GM12878 (cell line): ENCODE results near the gene PLPP7. TPM values are rescaled to one million over a fixed set of nuclear protein-coding genes. Genes with fewer than 3 reads are reported as not detected.

ENCODE experiments used
- ATF7 ChIP-seq: fragments of 450-650 bp; IDR thresholded peaks from 2 replicates; pipeline ENCODE4 v1.6.1; 2016; ENCODE audit warnings: low read depth, mild to moderate bottlenecking
- BMI1 ChIP-seq: fragments of 450-650 bp; IDR thresholded peaks from 2 replicates; pipeline ENCODE4 v1.6.1; 2016; ENCODE audit warnings: mild to moderate bottlenecking, moderate library complexity, borderline replicate concordance
- FOXK2 ChIP-seq: fragments of 450-650 bp; IDR thresholded peaks from 2 replicates; pipeline ENCODE4 v1.6.1; 2017; ENCODE audit warnings: mild to moderate bottlenecking, moderate library complexity
- IKZF2 ChIP-seq, 2 experiments: fragments of 450-650 bp; IDR thresholded peaks; 2 replicates each; pipeline ENCODE4 v1.6.1; 2017; ENCODE audit warnings: mild to moderate bottlenecking in 2 of 2, moderate library complexity in 2 of 2
- KAT2A ChIP-seq: conservative IDR thresholded peaks from 2 replicates; pipeline ENCODE4 v1.6.1; 2011; ENCODE audit warnings: low read depth, low read length; ENCODE audit not compliant: control insufficient read depth
- LARP7 ChIP-seq: fragments of 450-650 bp; IDR thresholded peaks from 2 replicates; pipeline ENCODE4 v1.6.1; 2017; ENCODE audit warnings: mild to moderate bottlenecking
- MLLT1 ChIP-seq: fragments of 450-650 bp; IDR thresholded peaks from 2 replicates; pipeline ENCODE4 v1.6.1; 2016; ENCODE audit warnings: mild to moderate bottlenecking
- MTA3 ChIP-seq: IDR thresholded peaks from 2 replicates; pipeline ENCODE4 v1.6.1; 2012; ENCODE audit warnings: low read length, inconsistent platforms, borderline replicate concordance
- NFIC ChIP-seq: IDR thresholded peaks from 2 replicates; pipeline ENCODE4 v1.6.1; 2012; ENCODE audit warnings: low read depth, mild to moderate bottlenecking, inconsistent platforms, low read length, moderate library complexity
- NR2C1 ChIP-seq: fragments of 450-650 bp; IDR thresholded peaks from 2 replicates; pipeline ENCODE4 v1.6.1; 2017; ENCODE audit warnings: antibody characterized with exemption, mild to moderate bottlenecking, moderate library complexity
- PBX3 ChIP-seq: IDR thresholded peaks from 2 replicates; pipeline ENCODE4 v1.6.1; 2011; ENCODE audit warnings: mild to moderate bottlenecking, low read depth, low read length, moderate library complexity; ENCODE audit not compliant: insufficient replicate concordance
- POU2F2 ChIP-seq: IDR thresholded peaks from 3 replicates; pipeline ENCODE4 v1.6.1; 2011; ENCODE audit warnings: low read depth, mild to moderate bottlenecking, low read length, borderline replicate concordance
- RBBP5 ChIP-seq: fragments of 200-600 bp; sonication (generic); conservative IDR thresholded peaks from 2 replicates; pipeline ENCODE4 v1.6.1; 2016
- RUNX3 ChIP-seq: IDR thresholded peaks from 2 replicates; pipeline ENCODE4 v1.6.1; 2012; ENCODE audit warnings: low read length, inconsistent platforms
- SREBF1 ChIP-seq: IDR thresholded peaks from 2 replicates; pipeline ENCODE4 v1.6.1; 2012; ENCODE audit warnings: mild to moderate bottlenecking, low read length
- SREBF2 ChIP-seq: IDR thresholded peaks from 2 replicates; pipeline ENCODE4 v1.6.1; 2012; ENCODE audit warnings: mild to moderate bottlenecking, low read length
- STAT1 ChIP-seq: fragments of 450-650 bp; conservative IDR thresholded peaks from 2 replicates; pipeline ENCODE4 v1.6.1; 2014; ENCODE audit warnings: antibody characterized with exemption, mild to moderate bottlenecking
- TARDBP ChIP-seq: IDR thresholded peaks from 2 replicates; pipeline ENCODE4 v1.6.1; 2016; ENCODE audit warnings: borderline replicate concordance
- TCF3 ChIP-seq: IDR thresholded peaks from 2 replicates; pipeline ENCODE4 v1.6.1; 2012; ENCODE audit warnings: low read depth, mild to moderate bottlenecking, low read length, borderline replicate concordance; ENCODE audit not compliant: insufficient read depth
- WRNIP1 ChIP-seq: IDR thresholded peaks from 2 replicates; pipeline ENCODE4 v1.6.1; 2011; ENCODE audit warnings: low read depth, low read length, improper control_type of control experiment, borderline replicate concordance
- polyA plus RNA-seq, 11 experiments: library from polyadenylated mRNA; depleted of rRNA in 4 of 11; unstranded in 6 of 11; stranded (reverse) in 5 of 11; fragments of >200 nt; fragmentation: Nextera tagmentation in 4 of 11; fragmentation: Illumina TruSeq in 1 of 11; extraction: Ambion mirVana in 4 of 11; extraction: Trizol in 1 of 11; gene quantifications; 1 replicate in 1 of 11; 2 replicates in 10 of 11; pipeline versions ENCODE4 v1.2.1 to v1.2.3, GENCODE V29; 2011 to 2016; ENCODE audit warnings: inconsistent platforms in 2 of 11, missing spikeins in 2 of 11, low read depth in 1 of 11
- total RNA-seq, 4 experiments: library from RNA; depleted of rRNA in 3 of 4; stranded (reverse); fragments of >200 nt in 3 of 4; fragmentation: Illumina TruSeq in 1 of 4; extraction: Trizol in 1 of 4; gene quantifications; 2 replicates each; pipeline versions ENCODE4 v1.2.1 to v1.2.3, GENCODE V29; 2013 to 2021
- TF ChIP-seq, protein P1 (sequence below): IDR thresholded peaks from 2 replicates; pipeline ENCODE4 v1.6.1; 2012; ENCODE audit warnings: improper control_type of control experiment, low read depth, low read length; ENCODE audit not compliant: insufficient replicate concordance
- TF ChIP-seq, protein P2 (sequence below): fragments of 450-650 bp; IDR thresholded peaks from 2 replicates; pipeline ENCODE4 v1.6.1; 2017; ENCODE audit warnings: mild to moderate bottlenecking, low read depth, inconsistent platforms; ENCODE audit not compliant: poor library complexity, severe bottlenecking

Gene PLPP7
- total and polyA plus RNA-seq, 10 of the 15 experiments (the other 5 are each of a cell fraction or from before 2014, with no cell fraction given) = 0.05 to 1.0 (median 0.40) TPM; not detected in 3

DNA sequence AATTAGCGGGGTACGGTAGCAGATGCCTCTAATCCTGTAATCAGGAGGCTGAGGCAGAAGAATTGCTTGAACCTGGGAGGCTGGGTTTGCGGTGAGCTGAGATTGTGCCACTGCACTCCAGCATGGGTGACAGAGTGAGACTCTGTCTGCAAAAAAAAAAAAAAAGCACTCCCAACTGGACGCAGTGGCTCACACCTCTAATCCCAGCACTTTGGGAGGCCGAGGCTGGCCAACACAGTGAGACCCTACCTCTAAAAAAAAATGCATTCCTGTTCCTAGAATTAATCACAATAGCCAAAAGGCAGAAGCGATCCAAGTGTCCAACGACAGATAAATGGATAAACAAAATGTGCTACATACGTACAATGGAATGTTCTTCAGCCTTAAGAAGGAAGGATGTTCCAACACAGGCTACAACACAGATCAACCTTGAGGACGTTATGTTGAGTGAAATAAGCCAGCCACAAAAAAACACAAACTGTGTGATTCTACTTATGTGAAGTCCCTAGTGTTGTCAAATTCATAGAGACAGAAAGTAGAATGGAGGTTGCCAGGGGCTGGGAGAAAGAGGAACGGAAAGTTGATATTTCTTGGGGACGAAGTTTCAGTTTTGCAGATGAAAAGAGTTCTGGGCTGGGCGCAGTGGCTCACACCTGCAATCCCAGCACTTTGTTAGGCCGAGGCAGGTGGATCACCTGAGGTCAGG, 27.0 kb upstream of the PLPP7 start (continued):
- TF ChIP-seq, protein P1, sequence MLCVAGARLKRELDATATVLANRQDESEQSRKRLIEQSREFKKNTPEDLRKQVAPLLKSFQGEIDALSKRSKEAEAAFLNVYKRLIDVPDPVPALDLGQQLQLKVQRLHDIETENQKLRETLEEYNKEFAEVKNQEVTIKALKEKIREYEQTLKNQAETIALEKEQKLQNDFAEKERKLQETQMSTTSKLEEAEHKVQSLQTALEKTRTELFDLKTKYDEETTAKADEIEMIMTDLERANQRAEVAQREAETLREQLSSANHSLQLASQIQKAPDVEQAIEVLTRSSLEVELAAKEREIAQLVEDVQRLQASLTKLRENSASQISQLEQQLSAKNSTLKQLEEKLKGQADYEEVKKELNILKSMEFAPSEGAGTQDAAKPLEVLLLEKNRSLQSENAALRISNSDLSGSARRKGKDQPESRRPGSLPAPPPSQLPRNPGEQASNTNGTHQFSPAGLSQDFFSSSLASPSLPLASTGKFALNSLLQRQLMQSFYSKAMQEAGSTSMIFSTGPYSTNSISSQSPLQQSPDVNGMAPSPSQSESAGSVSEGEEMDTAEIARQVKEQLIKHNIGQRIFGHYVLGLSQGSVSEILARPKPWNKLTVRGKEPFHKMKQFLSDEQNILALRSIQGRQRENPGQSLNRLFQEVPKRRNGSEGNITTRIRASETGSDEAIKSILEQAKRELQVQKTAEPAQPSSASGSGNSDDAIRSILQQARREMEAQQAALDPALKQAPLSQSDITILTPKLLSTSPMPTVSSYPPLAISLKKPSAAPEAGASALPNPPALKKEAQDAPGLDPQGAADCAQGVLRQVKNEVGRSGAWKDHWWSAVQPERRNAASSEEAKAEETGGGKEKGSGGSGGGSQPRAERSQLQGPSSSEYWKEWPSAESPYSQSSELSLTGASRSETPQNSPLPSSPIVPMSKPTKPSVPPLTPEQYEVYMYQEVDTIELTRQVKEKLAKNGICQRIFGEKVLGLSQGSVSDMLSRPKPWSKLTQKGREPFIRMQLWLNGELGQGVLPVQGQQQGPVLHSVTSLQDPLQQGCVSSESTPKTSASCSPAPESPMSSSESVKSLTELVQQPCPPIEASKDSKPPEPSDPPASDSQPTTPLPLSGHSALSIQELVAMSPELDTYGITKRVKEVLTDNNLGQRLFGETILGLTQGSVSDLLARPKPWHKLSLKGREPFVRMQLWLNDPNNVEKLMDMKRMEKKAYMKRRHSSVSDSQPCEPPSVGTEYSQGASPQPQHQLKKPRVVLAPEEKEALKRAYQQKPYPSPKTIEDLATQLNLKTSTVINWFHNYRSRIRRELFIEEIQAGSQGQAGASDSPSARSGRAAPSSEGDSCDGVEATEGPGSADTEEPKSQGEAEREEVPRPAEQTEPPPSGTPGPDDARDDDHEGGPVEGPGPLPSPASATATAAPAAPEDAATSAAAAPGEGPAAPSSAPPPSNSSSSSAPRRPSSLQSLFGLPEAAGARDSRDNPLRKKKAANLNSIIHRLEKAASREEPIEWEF = no peak
- no peak for TF ChIP-seq NR2C1
- peak; percentile 13; the same call in 1 of the 2 replicates for TF ChIP-seq ATF7
- TF ChIP-seq SREBF2 = no peak
- TF ChIP-seq KAT2A = no peak
- peak; percentile 28; the same call in 1 of the 2 replicates for TF ChIP-seq MTA3
- TF ChIP-seq TARDBP = no peak
- TF ChIP-seq, protein P2, sequence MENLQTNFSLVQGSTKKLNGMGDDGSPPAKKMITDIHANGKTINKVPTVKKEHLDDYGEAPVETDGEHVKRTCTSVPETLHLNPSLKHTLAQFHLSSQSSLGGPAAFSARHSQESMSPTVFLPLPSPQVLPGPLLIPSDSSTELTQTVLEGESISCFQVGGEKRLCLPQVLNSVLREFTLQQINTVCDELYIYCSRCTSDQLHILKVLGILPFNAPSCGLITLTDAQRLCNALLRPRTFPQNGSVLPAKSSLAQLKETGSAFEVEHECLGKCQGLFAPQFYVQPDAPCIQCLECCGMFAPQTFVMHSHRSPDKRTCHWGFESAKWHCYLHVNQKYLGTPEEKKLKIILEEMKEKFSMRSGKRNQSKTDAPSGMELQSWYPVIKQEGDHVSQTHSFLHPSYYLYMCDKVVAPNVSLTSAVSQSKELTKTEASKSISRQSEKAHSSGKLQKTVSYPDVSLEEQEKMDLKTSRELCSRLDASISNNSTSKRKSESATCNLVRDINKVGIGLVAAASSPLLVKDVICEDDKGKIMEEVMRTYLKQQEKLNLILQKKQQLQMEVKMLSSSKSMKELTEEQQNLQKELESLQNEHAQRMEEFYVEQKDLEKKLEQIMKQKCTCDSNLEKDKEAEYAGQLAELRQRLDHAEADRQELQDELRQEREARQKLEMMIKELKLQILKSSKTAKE = peak; percentile 73
- no peak for TF ChIP-seq WRNIP1
- peak; percentile 52; the same call in 1 of the 2 replicates for TF ChIP-seq NFIC
- TF ChIP-seq RUNX3 = peak; percentile 53; the same call in 1 of the 2 replicates
- no peak for TF ChIP-seq STAT1
- TF ChIP-seq TCF3 = no peak
- TF ChIP-seq LARP7 = no peak
- 0 out of 2 replicates have a peak, but pooled peaks have one; percentile 16 for TF ChIP-seq MLLT1
- TF ChIP-seq FOXK2 = no peak
- no peak for TF ChIP-seq RBBP5
- no peak for TF ChIP-seq POU2F2
- TF ChIP-seq PBX3 = no peak
- no peak for TF ChIP-seq SREBF1
- TF ChIP-seq IKZF2 (IDR thresholded peaks at IDR 0.05) = peak; percentile 98
- TF ChIP-seq BMI1 = 0 out of 2 replicates have a peak, but pooled peaks have one; percentile 35
